Body of pancreas (tissue), 4 donors: ENCODE results near the gene DAPK1.

Experiments used
- POLR2A ChIP-seq, 3 donors: fragments of 450-650 bp; IDR thresholded peaks; one replicate each; pipeline ENCODE4 v1.6.1; 2016; ENCODE audit warnings: antibody characterized with exemption in 3 of 3, mild to moderate bottlenecking in 2 of 3
- TF ChIP-seq, protein P1 (sequence below), 7 experiments: fragments of 450-650 bp in 4 of 7; fragments of 200-600 bp in 3 of 7; sonication (generic) in 3 of 7; IDR thresholded peaks; one replicate each; pipeline ENCODE4 v1.5.1; 2016 to 2019; ENCODE audit warnings: antibody characterized with exemption in 7 of 7

DNA sequence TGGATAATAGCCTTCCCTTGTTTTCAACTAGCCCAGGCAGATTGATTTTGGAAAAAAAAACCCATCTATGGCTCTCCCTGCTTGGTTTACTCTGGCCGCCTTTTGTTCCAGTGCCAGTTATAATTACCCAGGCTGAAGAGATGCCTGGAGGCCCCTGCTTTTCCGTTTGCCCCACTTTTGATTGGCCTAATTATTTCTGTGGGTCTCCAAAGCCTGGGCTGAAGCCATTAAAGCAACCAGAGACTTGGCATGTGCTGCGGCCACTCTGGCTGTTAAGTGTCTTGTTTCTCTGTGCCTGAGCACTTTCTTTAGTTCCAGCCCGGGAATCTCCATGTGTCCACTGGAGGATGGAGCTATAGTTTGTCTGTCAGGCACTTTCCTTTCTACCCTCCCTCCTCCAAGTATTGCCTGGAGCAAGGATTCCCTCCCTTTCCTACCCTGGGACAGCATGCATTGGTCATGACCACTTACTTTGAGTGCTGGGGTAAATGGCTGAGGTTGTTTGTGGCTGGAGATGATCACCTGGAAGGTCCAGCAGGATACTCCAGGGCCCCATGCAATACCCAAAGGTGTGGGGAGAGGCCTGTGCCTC, 123.2 kb downstream of the DAPK1 start:
- TF ChIP-seq, protein P1, sequence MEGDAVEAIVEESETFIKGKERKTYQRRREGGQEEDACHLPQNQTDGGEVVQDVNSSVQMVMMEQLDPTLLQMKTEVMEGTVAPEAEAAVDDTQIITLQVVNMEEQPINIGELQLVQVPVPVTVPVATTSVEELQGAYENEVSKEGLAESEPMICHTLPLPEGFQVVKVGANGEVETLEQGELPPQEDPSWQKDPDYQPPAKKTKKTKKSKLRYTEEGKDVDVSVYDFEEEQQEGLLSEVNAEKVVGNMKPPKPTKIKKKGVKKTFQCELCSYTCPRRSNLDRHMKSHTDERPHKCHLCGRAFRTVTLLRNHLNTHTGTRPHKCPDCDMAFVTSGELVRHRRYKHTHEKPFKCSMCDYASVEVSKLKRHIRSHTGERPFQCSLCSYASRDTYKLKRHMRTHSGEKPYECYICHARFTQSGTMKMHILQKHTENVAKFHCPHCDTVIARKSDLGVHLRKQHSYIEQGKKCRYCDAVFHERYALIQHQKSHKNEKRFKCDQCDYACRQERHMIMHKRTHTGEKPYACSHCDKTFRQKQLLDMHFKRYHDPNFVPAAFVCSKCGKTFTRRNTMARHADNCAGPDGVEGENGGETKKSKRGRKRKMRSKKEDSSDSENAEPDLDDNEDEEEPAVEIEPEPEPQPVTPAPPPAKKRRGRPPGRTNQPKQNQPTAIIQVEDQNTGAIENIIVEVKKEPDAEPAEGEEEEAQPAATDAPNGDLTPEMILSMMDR (IDR thresholded peaks at IDR 0.05): no peak
- no peak for TF ChIP-seq POLR2A (IDR thresholded peaks at IDR 0.05)
